GM18498 (cell line): Measurements from ENCODE around the gene MROH8.
"Not testable (repeated sequence)": the region's sequence is repeated elsewhere in the genome, so short reads cannot be mapped to it uniquely, and the experiment has no call there.

Experiments used
- ATAC-seq: cut with Tn5 transposase; IDR thresholded peaks from one replicate; pipeline ENCODE4 v1.9.1; 2021; ENCODE audit warnings: mild to moderate bottlenecking, moderate library complexity; ENCODE audit not compliant: unreplicated experiment

The MROH8 gene

DNA sequence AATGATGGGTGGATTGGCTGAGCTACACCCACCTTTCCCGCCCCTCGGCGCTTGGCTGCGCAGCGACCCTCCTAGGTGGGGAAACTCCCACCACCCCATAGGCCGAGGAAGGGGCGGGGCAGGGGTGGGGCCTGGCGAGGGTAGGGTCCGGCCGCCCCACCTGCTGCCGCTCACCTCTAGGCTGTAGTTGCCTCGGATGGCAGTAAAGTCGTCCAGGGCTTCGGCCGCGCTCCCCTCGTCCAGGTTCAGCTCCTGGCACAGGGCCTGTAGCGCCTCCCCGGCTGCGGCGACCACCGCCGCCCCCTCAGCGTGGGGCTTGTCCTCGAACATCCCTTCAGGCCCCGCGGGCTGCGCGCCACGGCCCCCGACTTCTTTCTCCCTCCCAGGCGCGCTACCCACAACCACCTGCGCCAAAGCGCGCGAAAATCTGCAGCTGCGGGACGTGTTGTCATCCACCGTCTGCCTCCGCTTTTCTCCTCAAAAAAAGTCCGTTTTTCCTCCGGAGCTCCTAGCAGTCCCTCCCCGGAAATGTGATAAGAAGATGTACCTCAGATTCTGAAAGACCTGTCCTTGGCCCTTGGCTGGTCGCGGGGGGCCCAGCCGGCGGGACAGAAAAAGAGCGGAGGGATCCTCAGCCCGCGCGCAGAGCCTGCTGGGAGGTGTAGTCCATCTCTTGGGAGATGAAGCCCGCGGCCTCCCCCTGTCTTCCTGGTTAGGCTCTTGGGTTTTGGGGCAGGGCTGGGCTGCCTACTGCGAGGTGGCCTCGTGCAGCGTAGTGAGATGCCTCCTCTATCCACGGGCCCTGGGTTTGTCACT lies 83.5 kb downstream of the MROH8 start, which contains the start of gene RBL1:
Gene RBL1 (minus strand): TSS at position 399 of the 816 bp plus-strand sequence. CDS start 69 bp downstream, at position 330.
- ATAC-seq: peak; percentile 83

DNA sequence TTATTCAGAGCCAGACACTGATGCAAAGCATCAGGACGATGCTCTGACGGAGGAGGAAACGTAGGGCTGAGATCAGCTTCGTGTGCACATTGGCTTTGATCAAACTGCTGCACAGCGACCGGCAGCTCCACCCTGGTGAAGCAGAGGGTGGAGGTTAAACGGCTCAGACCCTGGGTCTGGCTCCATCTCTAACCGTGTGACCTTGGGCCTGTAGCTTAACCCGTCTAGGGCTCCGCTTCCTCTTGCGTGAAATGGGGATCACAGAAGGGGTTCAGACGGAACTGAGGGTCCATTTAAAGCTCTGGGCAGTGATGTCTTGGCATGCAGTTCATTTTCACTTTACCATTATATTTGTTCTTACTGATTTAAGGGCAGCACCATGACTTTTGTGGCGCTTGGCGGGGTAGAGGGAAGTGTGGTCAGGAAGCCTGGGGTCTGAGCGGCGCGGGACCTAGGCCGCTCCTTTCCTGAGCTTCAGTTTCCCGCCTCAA lies 84.2 kb downstream of the MROH8 start:
- peak; percentile 14 for ATAC-seq

GRCh38 chr20:37090407-37090806 lies 88.9 kb downstream of the MROH8 start:
- ATAC-seq: no peak

- ATAC-seq: no peak
Observed at GRCh38 chr20:37081717-37082289, 97.5 kb downstream of the MROH8 start.

- no peak for ATAC-seq
Observed at GRCh38 chr20:37077009-37077408, 102.3 kb downstream of the MROH8 start.

- ATAC-seq: no peak
Observed at GRCh38 chr20:37075932-37076685, 103.2 kb downstream of the MROH8 start.

DNA sequence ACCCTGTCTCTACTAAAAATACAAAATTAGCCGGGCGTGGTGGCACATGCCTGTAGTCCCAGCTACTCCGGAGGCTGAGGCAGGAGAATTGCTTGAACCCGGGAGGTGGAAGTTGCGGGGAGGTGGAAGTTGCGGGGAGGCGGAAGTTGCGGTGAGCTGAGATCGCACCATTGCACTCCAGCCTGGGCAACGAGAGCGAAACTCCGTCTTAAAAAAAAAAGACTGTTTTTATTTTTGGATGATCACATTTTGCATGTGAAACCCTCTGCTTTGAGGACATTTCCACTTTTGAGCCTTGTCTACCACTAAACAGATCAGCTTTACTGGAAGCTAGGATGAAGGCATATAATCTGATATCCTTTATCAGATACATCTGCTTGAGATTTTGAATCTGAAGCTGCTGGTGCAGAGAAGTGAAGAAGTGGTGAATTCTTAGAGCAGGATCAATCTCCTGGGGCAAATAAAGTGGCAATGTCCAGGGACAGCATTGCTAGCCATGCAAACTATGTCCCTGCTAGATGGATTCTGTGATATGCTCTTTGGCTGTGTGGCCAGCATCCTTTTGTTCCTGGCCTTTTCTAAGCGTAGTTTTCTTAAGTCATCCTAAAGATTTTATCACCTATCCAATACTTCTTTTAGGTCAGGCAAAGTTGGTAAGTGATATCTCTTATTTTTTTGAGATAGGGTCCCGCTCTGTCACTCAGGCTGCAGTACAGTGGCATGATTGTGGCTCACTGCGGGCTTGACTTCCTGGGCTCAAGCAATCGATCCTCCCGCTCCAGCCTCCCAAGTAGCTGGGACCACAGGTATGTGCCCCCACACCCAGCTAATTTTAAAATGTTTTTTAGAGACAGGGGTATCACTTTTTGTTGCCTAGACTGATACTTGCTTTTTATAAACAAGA lies 106.8 kb downstream of the MROH8 start:
- ATAC-seq: no peak

GRCh38 chr20:37071481-37071911 lies 107.9 kb downstream of the MROH8 start:
- ATAC-seq: no peak

DNA sequence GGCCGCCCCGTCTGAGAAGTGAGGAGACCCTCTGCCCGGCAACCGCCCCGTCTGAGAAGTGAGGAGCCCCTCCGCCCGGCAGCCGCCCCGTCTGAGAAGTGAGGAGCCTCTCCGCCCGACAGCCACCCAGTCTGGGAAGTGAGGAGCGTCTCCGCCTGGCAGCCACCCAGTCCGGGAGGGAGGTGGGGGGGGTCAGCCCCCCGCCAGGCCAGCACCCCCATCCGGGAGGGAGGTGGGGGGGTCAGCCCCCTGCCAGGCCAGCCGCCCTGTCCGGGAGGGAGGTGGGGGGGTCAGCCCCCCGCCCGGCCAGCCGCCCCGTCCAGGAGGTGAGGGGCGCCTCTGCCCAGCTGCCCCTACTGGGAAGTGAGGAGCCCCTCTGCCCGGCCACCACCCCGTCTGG lies 109.8 kb downstream of the MROH8 start:
- not testable (repeated sequence) for ATAC-seq

- no peak for ATAC-seq
Observed at GRCh38 chr20:37066168-37066567, 113.2 kb downstream of the MROH8 start.

- ATAC-seq: no peak
Observed at GRCh38 chr20:37055276-37055675, 124.1 kb downstream of the MROH8 start.

DNA sequence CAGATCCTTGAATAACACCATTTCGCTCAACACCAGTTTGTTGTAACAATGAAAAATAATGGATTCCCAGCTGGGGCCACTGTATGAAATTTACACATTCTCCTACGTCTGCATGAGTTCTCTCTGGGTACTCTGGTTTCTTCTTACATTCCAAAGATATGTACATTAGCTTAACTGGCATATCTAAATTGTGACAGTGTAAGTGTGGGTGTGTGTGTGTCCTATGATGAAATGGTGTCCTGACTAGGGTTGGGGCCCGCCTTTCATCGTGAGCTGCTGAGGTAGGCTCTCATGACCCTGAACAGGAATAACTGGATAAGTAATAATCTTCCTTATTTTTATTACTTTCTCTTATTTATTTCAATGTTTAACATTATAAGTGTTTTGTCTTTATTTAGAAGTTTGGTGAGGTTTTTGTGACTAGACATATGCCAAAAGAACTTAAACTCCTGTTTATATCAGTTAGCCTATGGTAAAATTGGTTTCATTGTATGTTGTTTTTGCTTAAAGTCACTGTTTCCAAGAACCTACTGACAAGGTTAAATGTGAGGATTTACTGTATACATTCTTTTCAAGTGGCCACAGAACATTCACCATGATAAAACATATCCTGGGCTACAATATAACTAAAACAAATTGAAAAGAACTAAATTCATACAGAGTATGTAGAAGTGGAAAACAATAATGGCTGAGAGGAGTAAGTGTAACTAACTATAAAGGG lies 126.0 kb downstream of the MROH8 start:
- ATAC-seq: no peak
